Adrenal gland (tissue), 12 donors: ENCODE measurements around the gene FAT1. TPM values are rescaled to one million over a fixed set of nuclear protein-coding genes. Genes with fewer than 3 reads are reported as not detected.

Experiments
- DNase-seq, 7 donors: peaks; one replicate each; pipeline ENCODE4 v3.0.0-alpha.2; 2019 to 2020
- H3K27ac ChIP-seq, 5 donors: fragments of 200-600 bp; sonication (generic) in 4 of 5; 1 replicate in 3 of 5; 2 replicates in 2 of 5; pipeline versions ENCODE4 v1.5.1 to v1.8.0; 2016 to 2020; ENCODE audit warnings: mild to moderate bottlenecking in 1 of 5
- H3K27me3 ChIP-seq: fragments of 200-600 bp; 2 replicates; pipeline ENCODE4 v1.8.0; 2021
- H3K36me3 ChIP-seq, 2 donors: fragments of 200-600 bp; replicated peaks in 1 of 2; 1 replicate in 1 of 2; 2 replicates in 1 of 2; pipeline versions ENCODE4 v1.5.1 to v1.8.0; 2018 to 2022
- H3K4me1 ChIP-seq, 2 donors: fragments of 200-600 bp; replicated peaks in 1 of 2; 1 replicate in 1 of 2; 2 replicates in 1 of 2; pipeline versions ENCODE4 v1.5.1 to v1.8.0; 2018 to 2021
- H3K4me3 ChIP-seq, 4 donors: fragments of 200-600 bp; sonication (generic) in 3 of 4; one replicate each; pipeline ENCODE4 v1.5.1; 2016 to 2018
- H3K9me3 ChIP-seq, 3 donors: fragments of 200-600 bp; sonication (generic) in 1 of 3; replicated peaks in 1 of 3; 1 replicate in 2 of 3; 2 replicates in 1 of 3; pipeline versions ENCODE4 v1.5.1 to v1.8.0; 2016 to 2021
- POLR2A ChIP-seq, 2 donors: fragments of 450-650 bp; IDR thresholded peaks; one replicate each; pipeline ENCODE4 v1.6.1; 2017; ENCODE audit warnings: antibody characterized with exemption in 2 of 2, mild to moderate bottlenecking in 2 of 2, moderate library complexity in 1 of 2
- WGBS, 4 donors: extraction: QIAGEN DNeasy Blood & Tissue Kit in 2 of 4; methylation state at CpG; one replicate each; pipeline versions ENCODE4 v1.1.5 to v1.1.7; 2013 to 2017; 5-methylcytosine and 5-hydroxymethylcytosine counted together
- intact Hi-C, 2 donors: fragments of 100-400 bp; cut with DNase I; formaldehyde crosslinking; loops; one replicate each; pipeline versions ENCODE4 v1.14.1 to v1.15.0; 2022 to 2023
- polyA plus RNA-seq, 3 donors: library from polyadenylated mRNA; stranded (reverse); fragments of 200-250 nt in 2 of 3; fragments of 350-450 nt in 1 of 3; fragmentation: Illumina TruSeq in 1 of 3; extraction: RNeasy Lipid Tissue Mini Kit (QIAGEN cat#74804) in 1 of 3; gene quantifications; one replicate each; pipeline ENCODE4 v1.2.3, GENCODE V29; 2013 to 2014
- total RNA-seq, 9 donors: library from RNA; depleted of rRNA in 4 of 9; stranded (reverse); fragments of >200 nt in 4 of 9; fragments of 120-200 nt in 1 of 9; fragmentation: NEBNext Ultra II Directional in 1 of 9; extraction: Animal tissue kit (Norgen Biotek cat#: 25700) in 1 of 9; gene quantifications; one replicate each; pipeline versions ENCODE4 v1.1.0 to v1.2.4, GENCODE V29; 2013 to 2023
- TF ChIP-seq, protein P1 (sequence below), 6 experiments: fragments of 450-650 bp in 4 of 6; fragments of 200-600 bp in 2 of 6; sonication (generic) in 1 of 6; IDR thresholded peaks; 1 replicate in 5 of 6; 2 replicates in 1 of 6; pipeline versions ENCODE4 v1.5.1 to v1.8.0; 2016 to 2021; ENCODE audit warnings: antibody characterized with exemption in 6 of 6, mild to moderate bottlenecking in 2 of 6, moderate library complexity in 1 of 6
- donor health status: healthy with polysubstance abuse.
- donor health status: Bipolar disorder and iron deficiency.
- donor health status: DM: yes; HTN: yes; CAD: no.
- donor health status: DM: no; HTN: no; CAD: no.
- donor health status: DM: no; HTN: no; CAD: no.
- donor health status: DM: yes; HTN: yes; CAD: no.

FAT1 gene
- total and polyA plus RNA-seq, 12 donors = 0.79 to 147 (median 6.3) TPM

DNA sequence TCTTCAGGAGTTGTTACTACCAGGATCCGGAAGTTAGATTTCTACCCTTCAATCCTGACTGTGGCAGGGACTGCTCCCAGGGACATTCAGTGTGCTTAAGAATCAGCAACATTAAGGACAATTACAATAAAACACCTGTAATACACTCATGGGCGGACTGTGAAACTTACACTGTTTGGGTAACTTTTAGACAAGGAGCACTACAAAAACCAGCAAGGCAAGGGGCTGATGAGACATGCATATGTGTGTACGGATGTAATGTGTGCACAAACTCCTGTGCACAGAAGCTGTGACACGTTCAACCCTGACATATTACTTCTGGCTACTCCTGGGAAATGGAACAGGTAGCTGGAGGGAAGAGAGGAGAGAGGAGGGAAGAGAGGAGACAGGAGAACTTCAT is 75.8 kb downstream of the FAT1 start:
- Histone ChIP-seq H3K36me3 (no peaks in the 10 kb centered on the region), H3K27ac (no peak overlapping the region), H3K4me1 (no peaks in the 10 kb centered on the region), H3K27me3 (no peaks in the 10 kb centered on the region), H3K4me3 (no peak overlapping the region), H3K9me3 (no peaks in the 10 kb centered on the region)
- no peak for DNase-seq
- intact Hi-C loops = no loop called here
- TF ChIP-seq POLR2A (IDR thresholded peaks at IDR 0.05) = no peak
- TF ChIP-seq, protein P1, sequence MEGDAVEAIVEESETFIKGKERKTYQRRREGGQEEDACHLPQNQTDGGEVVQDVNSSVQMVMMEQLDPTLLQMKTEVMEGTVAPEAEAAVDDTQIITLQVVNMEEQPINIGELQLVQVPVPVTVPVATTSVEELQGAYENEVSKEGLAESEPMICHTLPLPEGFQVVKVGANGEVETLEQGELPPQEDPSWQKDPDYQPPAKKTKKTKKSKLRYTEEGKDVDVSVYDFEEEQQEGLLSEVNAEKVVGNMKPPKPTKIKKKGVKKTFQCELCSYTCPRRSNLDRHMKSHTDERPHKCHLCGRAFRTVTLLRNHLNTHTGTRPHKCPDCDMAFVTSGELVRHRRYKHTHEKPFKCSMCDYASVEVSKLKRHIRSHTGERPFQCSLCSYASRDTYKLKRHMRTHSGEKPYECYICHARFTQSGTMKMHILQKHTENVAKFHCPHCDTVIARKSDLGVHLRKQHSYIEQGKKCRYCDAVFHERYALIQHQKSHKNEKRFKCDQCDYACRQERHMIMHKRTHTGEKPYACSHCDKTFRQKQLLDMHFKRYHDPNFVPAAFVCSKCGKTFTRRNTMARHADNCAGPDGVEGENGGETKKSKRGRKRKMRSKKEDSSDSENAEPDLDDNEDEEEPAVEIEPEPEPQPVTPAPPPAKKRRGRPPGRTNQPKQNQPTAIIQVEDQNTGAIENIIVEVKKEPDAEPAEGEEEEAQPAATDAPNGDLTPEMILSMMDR (IDR thresholded peaks at IDR 0.05) = no peak
- WGBS, 4 donors = 73 to 84% (median 82%) methylated on average over 4 of the region's 4 CpGs

DNA sequence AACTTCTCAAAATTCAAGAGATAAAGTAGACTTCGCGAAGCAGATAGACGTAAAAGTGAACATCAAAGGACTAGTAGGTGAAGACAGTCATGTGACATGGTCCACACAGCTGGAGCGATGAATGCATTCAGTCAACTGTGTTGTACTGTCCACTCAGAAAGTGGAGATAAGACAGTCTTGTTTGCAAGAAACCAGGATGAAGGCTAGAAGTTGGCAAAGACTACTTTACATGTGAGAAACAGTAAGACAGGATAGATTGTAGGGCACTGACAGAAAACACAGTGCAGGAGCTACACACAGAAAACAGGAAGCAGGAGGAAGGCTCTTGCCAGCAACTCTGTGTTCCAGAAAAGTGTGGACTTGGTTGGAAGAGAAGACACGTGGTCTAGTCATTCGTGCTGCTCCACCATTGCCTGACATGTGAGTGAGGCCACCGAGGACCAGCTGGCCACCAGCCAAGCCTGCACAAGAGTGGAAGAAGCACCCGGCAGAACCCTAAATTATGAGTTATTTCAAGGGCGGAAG is 78.9 kb downstream of the FAT1 start:
- WGBS, 4 donors = 74 to 83% (median 77%) methylated on average over 9 of the region's 9 CpGs
- H3K4me1 ChIP-seq = no peaks in the 10 kb centered on the region
- no peak for TF ChIP-seq POLR2A (IDR thresholded peaks at IDR 0.05)
- no peak overlapping the region for H3K27ac ChIP-seq
- intact Hi-C loops = no loop called here
- no peak for DNase-seq
- H3K4me3 ChIP-seq = no peak overlapping the region
- no peaks in the 10 kb centered on the region for H3K9me3 ChIP-seq
- H3K27me3 ChIP-seq = no peaks in the 10 kb centered on the region
- H3K36me3 ChIP-seq = no peaks in the 10 kb centered on the region

GRCh38 chr4:186644311-186644638 is 79.4 kb downstream of the FAT1 start:
- 57 to 63% (median 60%) methylated on average over 2 of the region's 2 CpGs for WGBS, 4 donors
- Histone ChIP-seq H3K4me3 (no peak overlapping the region), H3K36me3 (no peaks in the 10 kb centered on the region), H3K9me3 (no peaks in the 10 kb centered on the region), H3K27ac (no peak overlapping the region), H3K27me3 (no peaks in the 10 kb centered on the region), H3K4me1 (no peaks in the 10 kb centered on the region)
- TF ChIP-seq, protein P1 (IDR thresholded peaks at IDR 0.05) = no peak
- no peak for DNase-seq
- intact Hi-C loops = no loop called here

- Histone ChIP-seq H3K9me3 (no peaks in the 10 kb centered on the region), H3K36me3 (no peaks in the 10 kb centered on the region), H3K27me3 (no peaks in the 10 kb centered on the region), H3K27ac (no peak overlapping the region), H3K4me3 (no peak overlapping the region), H3K4me1 (no peaks in the 10 kb centered on the region)
- no peak for TF ChIP-seq POLR2A (IDR thresholded peaks at IDR 0.05)
- TF ChIP-seq, protein P1 (IDR thresholded peaks at IDR 0.05) = no peak
- intact Hi-C loops = no loop called here
- DNase-seq = no peak
- 77 to 82% (median 77%) methylated on average over 14 of the region's 14 CpGs for WGBS, 4 donors
Observed at GRCh38 chr4:186643501-186644310, 80.0 kb downstream of the FAT1 start.

- H3K27ac ChIP-seq = no peak overlapping the region
- 83 to 93% (median 90%) methylated on average over 11 of the region's 11 CpGs for WGBS, 4 donors
Observed at GRCh38 chr4:186642998-186643397, 80.7 kb downstream of the FAT1 start.

More at GRCh38 chr4:186642998-186643397, 80.7 kb downstream of the FAT1 start:
- H3K36me3 ChIP-seq = no peaks in the 10 kb centered on the region
- H3K4me3 ChIP-seq = no peak overlapping the region
- no peak for DNase-seq
- no peak for TF ChIP-seq POLR2A (IDR thresholded peaks at IDR 0.05)
- TF ChIP-seq, protein P1 (IDR thresholded peaks at IDR 0.05) = no peak
- no peaks in the 10 kb centered on the region for H3K4me1 ChIP-seq
- H3K27me3 ChIP-seq = no peaks in the 10 kb centered on the region
- no peaks in the 10 kb centered on the region for H3K9me3 ChIP-seq
- intact Hi-C loops = no loop called here
